ENCODE measurements around the gene THRB.

- TF ChIP-seq EZH2phosphoT487 (conservative IDR thresholded peaks at IDR 0.05; ENCODE audit: low read length): no peak
- TF ChIP-seq, protein P1, sequence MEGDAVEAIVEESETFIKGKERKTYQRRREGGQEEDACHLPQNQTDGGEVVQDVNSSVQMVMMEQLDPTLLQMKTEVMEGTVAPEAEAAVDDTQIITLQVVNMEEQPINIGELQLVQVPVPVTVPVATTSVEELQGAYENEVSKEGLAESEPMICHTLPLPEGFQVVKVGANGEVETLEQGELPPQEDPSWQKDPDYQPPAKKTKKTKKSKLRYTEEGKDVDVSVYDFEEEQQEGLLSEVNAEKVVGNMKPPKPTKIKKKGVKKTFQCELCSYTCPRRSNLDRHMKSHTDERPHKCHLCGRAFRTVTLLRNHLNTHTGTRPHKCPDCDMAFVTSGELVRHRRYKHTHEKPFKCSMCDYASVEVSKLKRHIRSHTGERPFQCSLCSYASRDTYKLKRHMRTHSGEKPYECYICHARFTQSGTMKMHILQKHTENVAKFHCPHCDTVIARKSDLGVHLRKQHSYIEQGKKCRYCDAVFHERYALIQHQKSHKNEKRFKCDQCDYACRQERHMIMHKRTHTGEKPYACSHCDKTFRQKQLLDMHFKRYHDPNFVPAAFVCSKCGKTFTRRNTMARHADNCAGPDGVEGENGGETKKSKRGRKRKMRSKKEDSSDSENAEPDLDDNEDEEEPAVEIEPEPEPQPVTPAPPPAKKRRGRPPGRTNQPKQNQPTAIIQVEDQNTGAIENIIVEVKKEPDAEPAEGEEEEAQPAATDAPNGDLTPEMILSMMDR (IDR thresholded peaks at IDR 0.05; ENCODE audit: insufficient read depth, low read length, poor library complexity, severe bottlenecking): no peak
These were observed 302.7 kb downstream of the THRB start for GRCh38 chr3:24191801-24192403.

All from SU-DHL-6 (cell line).